Neural cell (in vitro differentiated cells): ENCODE data around the gene TAGLN2.

Experiments used
- EP300 ChIP-seq: fragments of 450-650 bp; conservative IDR thresholded peaks from 2 replicates; pipeline ENCODE4 v1.6.1; 2014; ENCODE audit warnings: antibody characterized with exemption, mild to moderate bottlenecking, moderate library complexity; ENCODE audit not compliant: poor library complexity, severe bottlenecking
- TAF1 ChIP-seq: IDR thresholded peaks from 2 replicates; pipeline ENCODE4 v1.6.1; 2012; ENCODE audit warnings: low read depth
- TF ChIP-seq, protein P1 (sequence below): fragments of 450-650 bp; IDR thresholded peaks from 2 replicates; pipeline ENCODE4 v1.5.1; 2014; ENCODE audit warnings: antibody characterized with exemption, mild to moderate bottlenecking, moderate library complexity; ENCODE audit not compliant: poor library complexity, severe bottlenecking

DNA sequence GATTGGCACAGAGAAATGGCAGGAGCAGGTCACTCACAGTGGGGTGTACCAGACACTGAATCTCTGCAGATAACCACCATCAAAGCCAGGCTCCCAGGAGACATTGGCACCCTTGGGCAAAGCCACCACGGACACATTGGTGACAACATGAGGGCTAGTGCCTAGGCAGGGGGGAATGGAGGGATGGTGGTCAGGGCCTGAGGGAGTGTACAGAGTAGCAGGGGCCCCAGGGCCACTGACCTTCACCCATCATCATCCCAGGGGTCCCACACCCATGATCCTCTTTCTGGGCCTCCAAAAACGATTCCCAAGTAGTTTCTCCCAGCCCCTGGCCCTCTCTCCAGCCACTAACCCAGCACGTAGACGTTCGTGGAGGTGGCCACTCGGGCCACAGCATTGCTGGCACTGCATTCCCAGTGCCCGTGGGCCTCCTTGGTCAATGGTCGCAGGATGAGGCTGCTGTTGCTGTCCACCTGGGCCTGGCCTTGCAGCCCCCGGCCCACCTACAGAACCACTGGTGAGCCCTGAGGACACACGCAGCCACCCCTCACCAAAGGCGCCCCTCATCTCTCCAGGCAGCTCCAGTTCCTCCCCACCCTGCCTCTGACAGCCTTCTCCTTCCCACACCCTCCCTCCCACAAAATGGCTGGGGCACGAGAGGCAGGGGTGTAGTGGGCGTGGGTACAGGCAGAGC is 5.9 kb upstream of the TAGLN2 start:
- TF ChIP-seq TAF1 = no peak
- no peak for TF ChIP-seq EP300
- TF ChIP-seq, protein P1, sequence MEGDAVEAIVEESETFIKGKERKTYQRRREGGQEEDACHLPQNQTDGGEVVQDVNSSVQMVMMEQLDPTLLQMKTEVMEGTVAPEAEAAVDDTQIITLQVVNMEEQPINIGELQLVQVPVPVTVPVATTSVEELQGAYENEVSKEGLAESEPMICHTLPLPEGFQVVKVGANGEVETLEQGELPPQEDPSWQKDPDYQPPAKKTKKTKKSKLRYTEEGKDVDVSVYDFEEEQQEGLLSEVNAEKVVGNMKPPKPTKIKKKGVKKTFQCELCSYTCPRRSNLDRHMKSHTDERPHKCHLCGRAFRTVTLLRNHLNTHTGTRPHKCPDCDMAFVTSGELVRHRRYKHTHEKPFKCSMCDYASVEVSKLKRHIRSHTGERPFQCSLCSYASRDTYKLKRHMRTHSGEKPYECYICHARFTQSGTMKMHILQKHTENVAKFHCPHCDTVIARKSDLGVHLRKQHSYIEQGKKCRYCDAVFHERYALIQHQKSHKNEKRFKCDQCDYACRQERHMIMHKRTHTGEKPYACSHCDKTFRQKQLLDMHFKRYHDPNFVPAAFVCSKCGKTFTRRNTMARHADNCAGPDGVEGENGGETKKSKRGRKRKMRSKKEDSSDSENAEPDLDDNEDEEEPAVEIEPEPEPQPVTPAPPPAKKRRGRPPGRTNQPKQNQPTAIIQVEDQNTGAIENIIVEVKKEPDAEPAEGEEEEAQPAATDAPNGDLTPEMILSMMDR = no peak
